ENCODE data around the gene P4HA2. TPM values are rescaled to one million over a fixed set of nuclear protein-coding genes. Genes with fewer than 3 reads are reported as not detected.

P4HA2 gene
- total and polyA plus RNA-seq, 2 of the 8 experiments (the other 6 are each of a cell fraction or from before 2014, with no cell fraction given), result 7.4 to 9.3 TPM

Small RNA genes within 50 kb of the gene (microRNA-seq; reads per million reads assigned to microRNA genes)
- gene MIR6830 (ENCODE audit: borderline microRNAs expressed in 2 of 2, borderline number of aligned reads in 2 of 2, borderline replicate concordance in 1 of 2), result 0 reads per million in 2 experiments

Small RNA genes within 50 kb of the gene (small RNA-seq; reads per million reads assigned to genes)
- gene AC063976.4 (ENCODE audit: insufficient read depth), result not detected

Other genes with a start within 250 kb of the P4HA2 start
- gene ACSL6, start 216.2 kb downstream of the P4HA2 start, total RNA-seq (2021; fragmentation: NEBNext Ultra II Directional; extraction: Animal tissue kit (Norgen Biotek cat#: 25700)), result 2.4 and 3.8 TPM in 2 replicates
- 2.3 and 3.4 TPM in 2 replicates for gene ACSL6, start 216.2 kb downstream of the P4HA2 start, polyA plus RNA-seq (2011; rRNA removed)
- not detected in 2 replicates for gene IL3, start 167.2 kb downstream of the P4HA2 start, total RNA-seq (2021; fragmentation: NEBNext Ultra II Directional; extraction: Animal tissue kit (Norgen Biotek cat#: 25700))
- not detected in 2 replicates for gene IL3, start 167.2 kb downstream of the P4HA2 start, polyA plus RNA-seq (2011; rRNA removed)
- gene CSF2, start 154.1 kb downstream of the P4HA2 start, total RNA-seq (2021; fragmentation: NEBNext Ultra II Directional; extraction: Animal tissue kit (Norgen Biotek cat#: 25700)), result not detected in 2 replicates
- not detected in 2 replicates for gene CSF2, start 154.1 kb downstream of the P4HA2 start, polyA plus RNA-seq (2011; rRNA removed)
- 8.3 and 10.7 TPM in 2 replicates for gene PDLIM4, start 29.8 kb upstream of the P4HA2 start, total RNA-seq (2021; fragmentation: NEBNext Ultra II Directional; extraction: Animal tissue kit (Norgen Biotek cat#: 25700))
- gene PDLIM4, start 29.8 kb upstream of the P4HA2 start, polyA plus RNA-seq (2011; rRNA removed), result 29.1 and 37.7 TPM in 2 replicates
- 0.54 and 0.60 TPM in 2 replicates for gene SLC22A4, start 66.5 kb upstream of the P4HA2 start, total RNA-seq (2021; fragmentation: NEBNext Ultra II Directional; extraction: Animal tissue kit (Norgen Biotek cat#: 25700))
- 0.31 and 0.45 TPM in 2 replicates for gene SLC22A4, start 66.5 kb upstream of the P4HA2 start, polyA plus RNA-seq (2011; rRNA removed)
- 2.7 and 4.0 TPM in 2 replicates for gene SLC22A5, start 141.9 kb upstream of the P4HA2 start, total RNA-seq (2021; fragmentation: NEBNext Ultra II Directional; extraction: Animal tissue kit (Norgen Biotek cat#: 25700))
- 7.3 and 9.0 TPM in 2 replicates for gene SLC22A5, start 141.9 kb upstream of the P4HA2 start, polyA plus RNA-seq (2011; rRNA removed)

Data from H1 (cell line).